ENCODE data around the gene BIN1.

Gene BIN1

GRCh38 chr2:127001751-127002150, 105.2 kb downstream of the BIN1 start:
- no peak for TF ChIP-seq CTCF (IDR thresholded peaks at IDR 0.05; ENCODE audit: control insufficient read depth, insufficient read depth, low read depth, low read length, missing control alignments)

DNA sequence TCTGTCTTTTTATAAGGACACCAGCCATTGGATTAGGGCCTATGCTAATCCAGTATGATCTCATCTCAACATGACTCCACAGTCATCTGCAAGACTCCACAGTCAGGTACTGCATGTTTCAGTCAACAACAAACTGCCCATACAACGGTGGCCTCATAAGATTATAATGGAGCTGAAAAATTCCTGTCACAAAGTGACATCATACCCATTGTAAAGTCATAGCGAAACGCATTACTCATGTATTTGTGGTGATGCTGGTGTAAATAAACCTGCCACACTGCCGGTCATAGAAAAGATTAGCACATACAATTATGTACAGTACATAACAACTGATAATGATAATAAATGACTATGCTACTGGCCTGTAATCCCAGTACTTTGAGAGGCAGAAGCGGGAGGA, 106.0 kb downstream of the BIN1 start:
- H3K4me3 ChIP-seq (ENCODE audit: control insufficient read depth, low read depth, low read length): no peak overlapping the region
- no peak for DNase-seq (ENCODE audit: low read depth)
- no peak for TF ChIP-seq CTCF (IDR thresholded peaks at IDR 0.05; ENCODE audit: control insufficient read depth, insufficient read depth, low read depth, low read length, missing control alignments)

More at GRCh38 chr2:127001751-127002150, 105.2 kb downstream of the BIN1 start:
- DNase-seq (ENCODE audit: low read depth): no peak
- H3K4me3 ChIP-seq (ENCODE audit: control insufficient read depth, low read depth, low read length): no peak overlapping the region

DNA sequence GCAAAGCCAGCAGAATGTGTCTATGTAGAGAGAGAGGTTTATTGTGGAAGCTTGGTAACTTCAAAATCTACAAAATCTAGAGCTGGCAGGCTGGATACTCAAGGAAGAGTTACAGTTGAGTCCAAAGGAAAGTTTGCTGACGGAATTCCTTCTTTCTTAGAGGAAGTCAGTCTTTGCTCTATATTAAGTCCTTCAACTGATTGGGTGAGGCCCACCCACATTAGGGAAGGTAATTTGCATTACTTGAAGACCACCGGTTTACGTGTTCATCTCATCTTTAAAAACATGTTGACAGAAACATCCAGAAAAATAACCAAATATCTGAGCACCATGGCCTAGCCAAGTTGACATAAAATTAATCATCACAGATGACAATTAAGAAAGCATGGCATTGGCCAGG, 106.8 kb downstream of the BIN1 start:
- no peak for TF ChIP-seq CTCF (IDR thresholded peaks at IDR 0.05; ENCODE audit: control insufficient read depth, insufficient read depth, low read depth, low read length, missing control alignments)
- no peak for DNase-seq (ENCODE audit: low read depth)
- no peak overlapping the region for H3K4me3 ChIP-seq (ENCODE audit: control insufficient read depth, low read depth, low read length)

GRCh38 chr2:126999106-126999756, 107.7 kb downstream of the BIN1 start:
- H3K4me3 ChIP-seq (ENCODE audit: control insufficient read depth, low read depth, low read length): no peak overlapping the region
- DNase-seq (ENCODE audit: low read depth): no peak
- TF ChIP-seq CTCF (IDR thresholded peaks at IDR 0.05; ENCODE audit: control insufficient read depth, insufficient read depth, low read depth, low read length, missing control alignments): no peak

DNA sequence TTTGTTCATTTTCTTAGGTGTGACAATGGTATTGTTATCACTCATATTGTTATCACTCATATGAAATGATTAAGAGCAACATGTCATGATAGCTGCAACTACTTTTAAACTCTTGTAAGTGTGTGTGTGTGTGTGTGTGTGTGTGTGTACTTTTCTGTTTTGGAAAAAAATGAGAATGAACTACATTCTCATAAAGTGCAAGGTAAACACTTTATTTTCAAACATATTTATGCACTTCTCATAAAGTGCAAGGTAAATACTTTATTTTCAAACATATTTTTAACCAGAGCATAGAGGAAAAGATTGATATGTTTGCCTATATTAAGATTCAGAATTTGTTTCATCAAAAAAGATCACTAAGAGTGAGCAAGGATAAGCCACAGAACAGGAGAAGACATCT, 108.5 kb downstream of the BIN1 start:
- no peak for TF ChIP-seq CTCF (IDR thresholded peaks at IDR 0.05; ENCODE audit: control insufficient read depth, insufficient read depth, low read depth, low read length, missing control alignments)
- H3K4me3 ChIP-seq (ENCODE audit: control insufficient read depth, low read depth, low read length): no peak overlapping the region

More for the DNA sequence above, 108.5 kb downstream of the BIN1 start:
- DNase-seq (ENCODE audit: low read depth): no peak
